ENCODE measurements around the gene ALPI. TPM values are rescaled to one million over a fixed set of nuclear protein-coding genes. Genes with fewer than 3 reads are reported as not detected.
"Not testable (repeated sequence)": the region's sequence is repeated elsewhere in the genome, so short reads cannot be mapped to it uniquely, and the experiment has no call there.

The ALPI gene
- total RNA-seq, 1 donor from 2014 or later = not detected

GRCh38 chr2:232440220-232441018, 15.5 kb upstream of the ALPI start:
- not testable (repeated sequence) for H3K36me3 Mint-ChIP-seq (ENCODE audit: low read depth); H3K4me3 Mint-ChIP-seq; H3K9me3 Mint-ChIP-seq; H3K27me3 Mint-ChIP-seq (ENCODE audit: low read depth); H3K4me1 Mint-ChIP-seq; H3K27ac Mint-ChIP-seq (ENCODE audit: unreplicated experiment)
- TF ChIP-seq CTCF (conservative IDR thresholded peaks at IDR 0.05) = peak; percentile 88
- DNase-seq (ENCODE audit: low read depth, low spot score) = peak; percentile 97

GRCh38 chr2:232441147-232441651, 14.8 kb upstream of the ALPI start:
- H3K4me3 Mint-ChIP-seq = no peak overlapping the region
- DNase-seq (ENCODE audit: low read depth, low spot score) = no peak
- no peak for TF ChIP-seq CTCF (conservative IDR thresholded peaks at IDR 0.05)
- no peaks in the 10 kb centered on the region for H3K4me1 Mint-ChIP-seq
- H3K36me3 Mint-ChIP-seq (ENCODE audit: low read depth) = no peaks in the 10 kb centered on the region
- no peaks in the 10 kb centered on the region for H3K27me3 Mint-ChIP-seq (ENCODE audit: low read depth)
- H3K9me3 Mint-ChIP-seq = no peaks in the 10 kb centered on the region
- no peak overlapping the region for H3K27ac Mint-ChIP-seq (ENCODE audit: unreplicated experiment)

- not testable (repeated sequence) for H3K4me3 Mint-ChIP-seq; H3K4me1 Mint-ChIP-seq; DNase-seq (ENCODE audit: low read depth, low spot score); H3K36me3 Mint-ChIP-seq (ENCODE audit: low read depth); H3K27me3 Mint-ChIP-seq (ENCODE audit: low read depth); H3K9me3 Mint-ChIP-seq; H3K27ac Mint-ChIP-seq (ENCODE audit: unreplicated experiment)
Measured at GRCh38 chr2:232441922-232442321, 14.0 kb upstream of the ALPI start.

DNA sequence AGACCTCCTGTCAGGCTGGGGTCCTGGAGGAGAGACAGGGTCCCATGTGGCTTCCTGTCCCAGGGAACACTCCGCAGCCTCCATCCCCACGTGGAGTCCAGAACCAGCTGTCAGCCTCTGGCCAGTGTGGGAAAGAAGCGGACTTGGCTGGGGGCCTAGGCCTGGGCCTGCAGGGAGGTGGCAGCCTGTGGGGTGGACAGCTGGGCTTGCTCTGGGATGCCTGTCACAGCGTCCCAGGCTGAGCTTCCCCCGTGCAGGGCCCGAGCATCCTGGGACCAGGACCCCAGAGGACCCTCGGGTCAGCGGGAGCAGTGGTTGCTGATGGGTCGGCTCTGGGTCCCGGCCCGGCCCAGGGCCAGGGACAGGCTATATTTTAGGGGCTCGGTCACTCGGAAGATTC, 13.5 kb upstream of the ALPI start:
- H3K27ac Mint-ChIP-seq (ENCODE audit: unreplicated experiment); DNase-seq (ENCODE audit: low read depth, low spot score); H3K4me3 Mint-ChIP-seq; H3K9me3 Mint-ChIP-seq; H3K4me1 Mint-ChIP-seq; H3K27me3 Mint-ChIP-seq (ENCODE audit: low read depth); H3K36me3 Mint-ChIP-seq (ENCODE audit: low read depth): not testable (repeated sequence)

GRCh38 chr2:232443047-232443446, 12.9 kb upstream of the ALPI start:
- H3K27ac Mint-ChIP-seq (ENCODE audit: unreplicated experiment); H3K36me3 Mint-ChIP-seq (ENCODE audit: low read depth); H3K9me3 Mint-ChIP-seq; H3K27me3 Mint-ChIP-seq (ENCODE audit: low read depth); DNase-seq (ENCODE audit: low read depth, low spot score); H3K4me3 Mint-ChIP-seq: not testable (repeated sequence)
- H3K4me1 Mint-ChIP-seq = peaks cover 14% of the 10 kb centered on the region

DNA sequence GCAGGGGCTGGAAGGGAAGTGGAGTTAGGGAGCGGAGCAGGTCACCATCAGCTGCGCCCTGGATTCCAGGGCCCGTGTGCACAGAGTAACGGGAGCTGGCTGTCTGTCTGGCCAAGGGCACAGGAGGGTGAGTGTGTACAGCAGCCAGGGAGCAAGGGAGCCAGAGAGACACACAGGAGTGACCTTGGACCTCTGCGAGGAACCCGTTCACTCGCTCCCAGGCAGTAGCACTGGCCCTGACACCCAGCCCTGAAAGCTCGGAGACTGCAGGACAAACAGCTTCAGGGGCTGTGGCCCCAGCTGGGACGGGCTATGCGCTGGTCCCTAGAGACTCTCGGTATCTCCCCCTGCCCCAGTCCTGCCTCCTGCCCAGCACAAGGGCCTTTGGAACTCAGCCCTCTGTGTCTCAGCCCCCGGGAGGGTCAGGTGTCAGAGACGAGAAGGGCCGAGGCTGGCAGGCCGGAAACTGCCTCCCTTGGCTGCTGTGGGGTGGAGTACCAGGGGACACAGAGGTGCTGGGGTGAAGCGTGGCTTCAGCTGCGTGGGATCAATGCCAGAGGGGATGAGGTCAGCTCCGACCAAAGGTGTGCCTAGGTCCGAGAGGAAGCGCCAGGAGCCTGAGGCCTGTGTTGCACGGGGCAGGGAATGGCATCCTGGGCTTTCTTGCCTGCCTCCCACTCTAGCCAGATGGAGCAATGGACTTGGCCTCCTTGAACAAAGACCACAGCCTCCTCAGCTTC, 12.1 kb upstream of the ALPI start:
- H3K9me3 Mint-ChIP-seq; DNase-seq (ENCODE audit: low read depth, low spot score); H3K36me3 Mint-ChIP-seq (ENCODE audit: low read depth); H3K27me3 Mint-ChIP-seq (ENCODE audit: low read depth); H3K4me3 Mint-ChIP-seq: not testable (repeated sequence)
- peaks cover 19% of the 10 kb centered on the region for H3K4me1 Mint-ChIP-seq
- peak overlapping the region; percentile 19 for H3K27ac Mint-ChIP-seq (ENCODE audit: unreplicated experiment)

GRCh38 chr2:232444409-232445148, 11.4 kb upstream of the ALPI start:
- Mint-ChIP-seq H3K27ac (ENCODE audit: unreplicated experiment) (peak overlapping the region; percentile 19), H3K27me3 (ENCODE audit: low read depth) (no peaks in the 10 kb centered on the region), H3K4me3 (no peak overlapping the region), H3K4me1 (peaks cover 19% of the 10 kb centered on the region), H3K9me3 (no peaks in the 10 kb centered on the region), H3K36me3 (ENCODE audit: low read depth) (no peaks in the 10 kb centered on the region)
- peak; percentile 65 for DNase-seq (ENCODE audit: low read depth, low spot score)
- TF ChIP-seq CTCF (conservative IDR thresholded peaks at IDR 0.05) = peak; percentile 67

DNA sequence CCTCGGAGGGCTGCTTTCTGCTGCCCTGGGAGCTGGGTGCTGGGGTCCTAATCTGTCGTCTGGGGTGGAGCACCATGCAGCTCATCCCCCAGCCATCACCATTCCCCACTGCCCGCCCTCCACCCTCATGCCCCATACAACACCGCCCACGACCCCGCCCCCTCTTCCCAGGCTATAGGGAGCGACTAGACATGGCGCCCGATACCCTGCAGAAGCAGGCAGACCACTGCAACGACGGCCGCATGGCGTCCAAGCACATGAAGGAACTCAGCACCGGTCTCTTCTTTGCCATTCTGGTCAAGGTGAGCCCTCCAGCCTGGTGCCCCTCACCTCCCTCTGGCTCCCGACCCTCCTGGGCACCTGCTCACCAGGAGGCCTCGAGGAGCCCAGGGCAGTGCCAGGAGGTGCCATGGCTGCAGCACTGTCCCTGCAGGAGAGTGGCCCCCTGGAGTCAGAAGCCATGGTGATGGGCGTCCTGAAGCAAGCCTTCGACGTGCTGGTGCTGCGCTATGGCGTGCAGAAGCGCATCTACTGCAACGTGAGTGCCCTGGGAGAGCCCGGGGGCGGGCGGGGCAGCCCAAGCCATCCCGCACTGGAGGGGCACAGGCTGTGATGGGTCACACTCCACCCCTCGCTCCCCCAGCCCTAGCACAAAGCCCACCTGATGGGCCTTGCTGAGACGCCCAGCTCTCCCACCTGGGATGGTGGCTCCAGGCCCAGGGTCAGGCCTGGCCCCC, 10.6 kb upstream of the ALPI start:
- DNase-seq (ENCODE audit: low read depth, low spot score); H3K4me3 Mint-ChIP-seq; H3K36me3 Mint-ChIP-seq (ENCODE audit: low read depth); H3K27me3 Mint-ChIP-seq (ENCODE audit: low read depth); H3K27ac Mint-ChIP-seq (ENCODE audit: unreplicated experiment); H3K9me3 Mint-ChIP-seq: not testable (repeated sequence)
- H3K4me1 Mint-ChIP-seq = peaks cover 21% of the 10 kb centered on the region

All from neural crest cell (in vitro differentiated cells).